Muscle layer of colon (tissue), 2 donors: Measurements from ENCODE around the gene ANOS1.

Source experiments
- H3K27ac ChIP-seq: one replicate; pipeline ENCODE4 v1.7.0; 2013; ENCODE audit warnings: low read depth, mild to moderate bottlenecking, low read length, moderate library complexity
- H3K27me3 ChIP-seq, 2 donors: one replicate each; pipeline ENCODE4 v1.7.0; 2013; ENCODE audit warnings: low read length in 2 of 2, mild to moderate bottlenecking in 2 of 2; ENCODE audit not compliant: insufficient read depth in 2 of 2, control insufficient read depth in 1 of 2
- H3K36me3 ChIP-seq: one replicate; pipeline ENCODE4 v1.7.0; 2013; ENCODE audit warnings: mild to moderate bottlenecking, low read length; ENCODE audit not compliant: insufficient read depth
- H3K4me1 ChIP-seq: one replicate; pipeline ENCODE4 v1.7.0; 2013; ENCODE audit warnings: mild to moderate bottlenecking, low read length; ENCODE audit not compliant: insufficient read depth
- H3K4me3 ChIP-seq, 2 donors: one replicate each; pipeline ENCODE4 v1.7.0; 2013; ENCODE audit warnings: low read length in 2 of 2, low read depth in 1 of 2, mild to moderate bottlenecking in 1 of 2, moderate library complexity in 1 of 2
- H3K9ac ChIP-seq: one replicate; pipeline ENCODE4 v1.7.0; 2013; ENCODE audit warnings: low read length
- H3K9me3 ChIP-seq: one replicate; pipeline ENCODE4 v1.7.0; 2013; ENCODE audit warnings: mild to moderate bottlenecking, low read length
- donor health status: abdominal sarcoma.
- donor health status: Adenocarcinoma of cecum.

Gene ANOS1

GRCh38 chrX:8607326-8607725 lies 124.6 kb downstream of the ANOS1 start:
- Histone ChIP-seq H3K4me1 (no peaks in the 10 kb centered on the region), H3K4me3 (no peak overlapping the region), H3K9me3 (no peaks in the 10 kb centered on the region), H3K9ac (no peak overlapping the region), H3K27ac (no peak overlapping the region), H3K27me3 (no peaks in the 10 kb centered on the region), H3K36me3 (no peaks in the 10 kb centered on the region)

GRCh38 chrX:8604131-8604530 lies 127.8 kb downstream of the ANOS1 start:
- no peak overlapping the region for H3K27ac ChIP-seq
- H3K4me3 ChIP-seq, result no peak overlapping the region
- no peaks in the 10 kb centered on the region for H3K9me3 ChIP-seq
- no peaks in the 10 kb centered on the region for H3K4me1 ChIP-seq
- H3K27me3 ChIP-seq, result no peaks in the 10 kb centered on the region
- H3K9ac ChIP-seq, result no peak overlapping the region
- no peaks in the 10 kb centered on the region for H3K36me3 ChIP-seq

- Histone ChIP-seq H3K9ac (no peak overlapping the region), H3K27me3 (no peaks in the 10 kb centered on the region), H3K4me1 (no peaks in the 10 kb centered on the region), H3K36me3 (no peaks in the 10 kb centered on the region), H3K4me3 (no peak overlapping the region), H3K27ac (no peak overlapping the region), H3K9me3 (no peaks in the 10 kb centered on the region)
Observed at GRCh38 chrX:8591501-8591900, 140.4 kb downstream of the ANOS1 start.

GRCh38 chrX:8586953-8587352 lies 145.0 kb downstream of the ANOS1 start:
- Histone ChIP-seq H3K4me1 (no peaks in the 10 kb centered on the region), H3K36me3 (no peaks in the 10 kb centered on the region), H3K4me3 (no peak overlapping the region), H3K9me3 (no peaks in the 10 kb centered on the region), H3K27me3 (no peaks in the 10 kb centered on the region), H3K9ac (no peak overlapping the region), H3K27ac (no peak overlapping the region)

- H3K4me3 ChIP-seq, result no peak overlapping the region
- no peak overlapping the region for H3K27ac ChIP-seq
Observed at GRCh38 chrX:8579602-8580001, 152.3 kb downstream of the ANOS1 start.

GRCh38 chrX:8576821-8577220 lies 155.1 kb downstream of the ANOS1 start:
- H3K27me3 ChIP-seq, result no peaks in the 10 kb centered on the region
- no peak overlapping the region for H3K9ac ChIP-seq

More at GRCh38 chrX:8579602-8580001, 152.3 kb downstream of the ANOS1 start:
- no peak overlapping the region for H3K9ac ChIP-seq
- no peaks in the 10 kb centered on the region for H3K36me3 ChIP-seq
- H3K27me3 ChIP-seq, result no peaks in the 10 kb centered on the region
- H3K4me1 ChIP-seq, result no peaks in the 10 kb centered on the region
- no peaks in the 10 kb centered on the region for H3K9me3 ChIP-seq

GRCh38 chrX:8565729-8566128 lies 166.2 kb downstream of the ANOS1 start:
- Histone ChIP-seq H3K4me1 (no peaks in the 10 kb centered on the region), H3K27ac (no peak overlapping the region), H3K9me3 (no peaks in the 10 kb centered on the region), H3K36me3 (no peaks in the 10 kb centered on the region), H3K9ac (no peak overlapping the region), H3K4me3 (no peak overlapping the region), H3K27me3 (no peaks in the 10 kb centered on the region)

More at GRCh38 chrX:8576821-8577220, 155.1 kb downstream of the ANOS1 start:
- Histone ChIP-seq H3K4me3 (no peak overlapping the region), H3K27ac (no peak overlapping the region), H3K9me3 (no peaks in the 10 kb centered on the region), H3K36me3 (no peaks in the 10 kb centered on the region), H3K4me1 (no peaks in the 10 kb centered on the region)

GRCh38 chrX:8548446-8548845 lies 183.5 kb downstream of the ANOS1 start:
- no peaks in the 10 kb centered on the region for H3K9me3 ChIP-seq
- H3K4me3 ChIP-seq, result no peak overlapping the region
- no peak overlapping the region for H3K9ac ChIP-seq
- H3K27ac ChIP-seq, result no peak overlapping the region
- no peaks in the 10 kb centered on the region for H3K4me1 ChIP-seq
- no peaks in the 10 kb centered on the region for H3K27me3 ChIP-seq
- H3K36me3 ChIP-seq, result no peaks in the 10 kb centered on the region

- H3K9ac ChIP-seq, result no peak overlapping the region
- H3K4me1 ChIP-seq, result no peaks in the 10 kb centered on the region
Observed at GRCh38 chrX:8546715-8547114, 185.2 kb downstream of the ANOS1 start.

GRCh38 chrX:8520791-8521190 lies 211.1 kb downstream of the ANOS1 start:
- no peaks in the 10 kb centered on the region for H3K27me3 ChIP-seq
- no peaks in the 10 kb centered on the region for H3K9me3 ChIP-seq
- no peaks in the 10 kb centered on the region for H3K4me1 ChIP-seq
- no peaks in the 10 kb centered on the region for H3K36me3 ChIP-seq
- no peak overlapping the region for H3K27ac ChIP-seq
- H3K9ac ChIP-seq, result no peak overlapping the region
- H3K4me3 ChIP-seq, result no peak overlapping the region

More at GRCh38 chrX:8546715-8547114, 185.2 kb downstream of the ANOS1 start:
- H3K9me3 ChIP-seq, result no peaks in the 10 kb centered on the region
- H3K27me3 ChIP-seq, result no peaks in the 10 kb centered on the region
- H3K36me3 ChIP-seq, result no peaks in the 10 kb centered on the region
- no peak overlapping the region for H3K27ac ChIP-seq
- H3K4me3 ChIP-seq, result no peak overlapping the region

GRCh38 chrX:8520178-8520577 lies 211.8 kb downstream of the ANOS1 start:
- H3K4me3 ChIP-seq, result no peak overlapping the region
- H3K4me1 ChIP-seq, result no peaks in the 10 kb centered on the region
- H3K36me3 ChIP-seq, result no peaks in the 10 kb centered on the region
- H3K9me3 ChIP-seq, result no peaks in the 10 kb centered on the region
- H3K27me3 ChIP-seq, result no peaks in the 10 kb centered on the region
- no peak overlapping the region for H3K27ac ChIP-seq
- no peak overlapping the region for H3K9ac ChIP-seq

GRCh38 chrX:8504451-8504850 lies 227.5 kb downstream of the ANOS1 start:
- H3K4me1 ChIP-seq, result no peaks in the 10 kb centered on the region
- no peaks in the 10 kb centered on the region for H3K27me3 ChIP-seq
- no peaks in the 10 kb centered on the region for H3K36me3 ChIP-seq
- H3K9me3 ChIP-seq, result no peaks in the 10 kb centered on the region
- H3K9ac ChIP-seq, result no peak overlapping the region
- H3K27ac ChIP-seq, result no peak overlapping the region
- no peak overlapping the region for H3K4me3 ChIP-seq
